Endothelial cell of umbilical vein (primary cell): ENCODE data around the gene EIF2AK3. TPM values are rescaled to one million over a fixed set of nuclear protein-coding genes. Genes with fewer than 3 reads are reported as not detected.

Experiments
- BruUV-seq: library from RNA; stranded (reverse); fragments of 400-500 nt; replicated peaks from 2 replicates; lab custom pipeline; 2021; lab: Mats Ljungman, UMichigan
- CTCF ChIA-PET: fragments of 300-600, 350-600 bp; sonication (Branson Sonifier 250); formaldehyde crosslinking; loops from one replicate; lab custom pipeline; 2021; ENCODE audit warnings: antibody characterized with exemption, inconsistent platforms; lab: Charles Lee
- POLR2A ChIA-PET: fragments of 300-600, 350-600 bp; sonication (Branson Sonifier 250); formaldehyde crosslinking; loops from one replicate; lab custom pipeline; 2021; ENCODE audit warnings: antibody characterized with exemption, inconsistent platforms; lab: Charles Lee
- DNase-seq: peaks from one replicate; pipeline ENCODE4 v3.0.0-alpha.2; 2011; ENCODE audit warnings: low read depth, low spot score
- FAIRE-seq: peaks from 2 replicates; lab custom pipeline; 2011; peaks lifted over from hg19 to GRCh38; lab: Jason Lieb, UNC
- H2AFZ ChIP-seq: 2 replicates; pipeline ENCODE4 v1.6.0; 2012; ENCODE audit warnings: low read depth, low read length, control low read depth, inconsistent platforms
- H3K27ac ChIP-seq: 2 replicates; pipeline ENCODE4 v1.5.1; 2011; ENCODE audit warnings: low read depth, mild to moderate bottlenecking, control low read depth, low read length, moderate library complexity; ENCODE audit not compliant: insufficient read depth
- H3K27me3 ChIP-seq, 2 experiments: 2 replicates each; pipeline versions ENCODE4 v1.6.0 to v1.6.1; 2011; ENCODE audit warnings: low read length in 2 of 2, mixed read lengths in 1 of 2; ENCODE audit not compliant: control insufficient read depth in 2 of 2, insufficient read depth in 2 of 2
- H3K36me3 ChIP-seq, 2 experiments: 2 replicates in 1 of 2; 3 replicates in 1 of 2; pipeline ENCODE4 v1.5.1; 2011; ENCODE audit warnings: low read length in 2 of 2, mild to moderate bottlenecking in 1 of 2, moderate library complexity in 1 of 2; ENCODE audit not compliant: control insufficient read depth in 2 of 2, insufficient read depth in 2 of 2; ENCODE audit errors: extremely low read depth in 1 of 2
- H3K4me1 ChIP-seq: 3 replicates; pipeline ENCODE4 v1.5.1; 2011; ENCODE audit warnings: mild to moderate bottlenecking, low read length; ENCODE audit not compliant: control insufficient read depth, insufficient read depth; ENCODE audit errors: extremely low read depth
- H3K4me2 ChIP-seq: 2 replicates; pipeline ENCODE4 v1.6.1; 2011; ENCODE audit warnings: low read length, control low read depth, mixed read lengths; ENCODE audit not compliant: insufficient read depth
- H3K4me3 ChIP-seq, 3 experiments: fragments of 200-600 bp in 1 of 3; sonication (generic), shearing (Covaris generic) in 1 of 3; replicated peaks in 1 of 3; 2 replicates each; pipeline ENCODE4 v1.5.1; 2011 to 2016; ENCODE audit warnings: control low read depth in 3 of 3, low read length in 3 of 3, mild to moderate bottlenecking in 2 of 3, inconsistent platforms in 1 of 3, low read depth in 1 of 3, moderate library complexity in 1 of 3; ENCODE audit not compliant: insufficient read depth in 1 of 3
- H3K79me2 ChIP-seq: 2 replicates; pipeline ENCODE4 v1.6.0; 2012; ENCODE audit warnings: low read length, inconsistent platforms; ENCODE audit not compliant: control insufficient read depth, insufficient read depth
- H3K9ac ChIP-seq: replicated peaks from 2 replicates; pipeline ENCODE3; 2011; ENCODE audit warnings: low read length, control low read depth; ENCODE audit not compliant: insufficient read depth; ENCODE audit errors: extremely low read depth
- H3K9me1 ChIP-seq: replicated peaks from 3 replicates; pipeline ENCODE4 v1.6.0; 2011; ENCODE audit warnings: mild to moderate bottlenecking, low read length; ENCODE audit not compliant: control insufficient read depth, insufficient read depth; ENCODE audit errors: extremely low read depth
- H3K9me3 ChIP-seq: replicated peaks from 2 replicates; pipeline ENCODE4 v1.5.1; 2012; ENCODE audit warnings: low read length, inconsistent platforms; ENCODE audit not compliant: control insufficient read depth, insufficient read depth
- H4K20me1 ChIP-seq: replicated peaks from 2 replicates; pipeline ENCODE3; 2011; ENCODE audit warnings: mild to moderate bottlenecking, low read length; ENCODE audit not compliant: control insufficient read depth, insufficient read depth; ENCODE audit errors: extremely low read depth
- CTCF ChIP-seq, 2 donors: IDR thresholded peaks; 1 replicate in 1 of 2; 2 replicates in 1 of 2; pipeline ENCODE4 v1.5.1; 2011; ENCODE audit warnings: low read length in 2 of 2, mild to moderate bottlenecking in 2 of 2, moderate library complexity in 2 of 2, control low read depth in 1 of 2, inconsistent platforms in 1 of 2, low read depth in 1 of 2; ENCODE audit not compliant: insufficient read depth in 1 of 2; ENCODE audit errors: extremely low read depth in 1 of 2
- EZH2 ChIP-seq: IDR thresholded peaks from 2 replicates; pipeline ENCODE4 v1.6.1; 2012; ENCODE audit warnings: borderline replicate concordance, low read depth, mild to moderate bottlenecking, moderate library complexity, low read length, inconsistent platforms; ENCODE audit not compliant: severe bottlenecking
- FOS ChIP-seq: IDR thresholded peaks from 2 replicates; pipeline ENCODE4 v1.6.1; 2011; ENCODE audit warnings: mild to moderate bottlenecking, low read length, moderate library complexity, borderline replicate concordance; ENCODE audit not compliant: insufficient read depth
- GATA2 ChIP-seq: IDR thresholded peaks from 2 replicates; pipeline ENCODE4 v1.7.0; 2011; ENCODE audit warnings: low read depth, mild to moderate bottlenecking, moderate library complexity, mixed read lengths, low read length; ENCODE audit not compliant: insufficient read length, insufficient read depth
- MYC ChIP-seq: IDR thresholded peaks from one replicate; pipeline ENCODE4 v1.6.1; 2011; ENCODE audit warnings: mild to moderate bottlenecking, low read depth, low read length
- POLR2A ChIP-seq: IDR thresholded peaks from 2 replicates; pipeline ENCODE4 v1.6.1; 2012; ENCODE audit warnings: low read depth, mild to moderate bottlenecking, control low read depth, low read length
- POLR2AphosphoS5 ChIP-seq: IDR thresholded peaks from 2 replicates; pipeline ENCODE4 v1.6.1; 2012; ENCODE audit warnings: low read depth, mild to moderate bottlenecking, control low read depth, low read length, moderate library complexity; ENCODE audit not compliant: insufficient read depth
- dilution Hi-C: fragments of 300-500 bp; cut with MboI; formaldehyde crosslinking; loops from one replicate; pipeline ENCODE4 v1.15.0; 2019; ENCODE audit warnings: low sequenced_read_pairs; ENCODE audit not compliant: extremely low pct_ligation_motif_present
- intact Hi-C: fragments of 100-400 bp; cut with micrococcal nuclease; formaldehyde crosslinking; loops from one replicate; pipeline ENCODE4 v1.10.0; 2022
- polyA plus RNA-seq, 4 experiments: library from polyadenylated mRNA; depleted of rRNA in 3 of 4; stranded (reverse) in 3 of 4; unstranded in 1 of 4; fragments of >200 nt; gene quantifications; 2 replicates each; pipeline versions ENCODE4 v1.2.1 to v1.2.3, GENCODE V29; 2011 to 2012; ENCODE audit warnings: missing spikeins in 1 of 4
- total RNA-seq: library from RNA; stranded (reverse); gene quantifications from 2 replicates; pipeline ENCODE4 v1.2.3, GENCODE V29; 2021

Gene EIF2AK3
- total and polyA plus RNA-seq, 2 donors (not counting 3 experiments of a cell fraction or from before 2014, with no cell fraction given) = 5.3 to 17.3 TPM

- Histone ChIP-seq H3K36me3 (no peaks in the 10 kb centered on the region), H3K27me3 (peaks cover 0 to 3% of the 10 kb centered on the region in 2 experiments), H3K9ac (no peak overlapping the region), H2AFZ (no peak overlapping the region), H3K9me1 (no peaks in the 10 kb centered on the region), H3K9me3 (no peaks in the 10 kb centered on the region), H4K20me1 (no peaks in the 10 kb centered on the region), H3K4me3 (no peak overlapping the region), H3K4me1 (no peaks in the 10 kb centered on the region), H3K79me2 (no peaks in the 10 kb centered on the region), H3K27ac (no peak overlapping the region), H3K4me2 (no peak overlapping the region)
- intact Hi-C loops (no loop called here), dilution Hi-C loops (no loop called here)
- FAIRE-seq (no peak), DNase-seq (no peak)
- no TSS peak for BruUV-seq
- ChIA-PET CTCF (no interaction called here), POLR2A (no interaction called here)
- TF ChIP-seq GATA2 (no peak), MYC (no peak), POLR2A (no peak), EZH2 (no peak), FOS (no peak), CTCF (IDR thresholded peaks at IDR 0.05; ENCODE audit: extremely low read depth in 1 of 2, insufficient read depth in 1 of 2, low read depth in 1 of 2, low read length in 2 of 2) (no peak), POLR2AphosphoS5 (no peak)
Measured at GRCh38 chr2:88521445-88522073, 105.7 kb downstream of the EIF2AK3 start.
